Activated CD4-positive, alpha-beta T cell treated with anti-CD3 and anti-CD28 coated beads for 36 hours (primary cell): Measurements from ENCODE around the gene COMP. TPM values are rescaled to one million over a fixed set of nuclear protein-coding genes. Genes with fewer than 3 reads are reported as not detected.

ENCODE experiments used
- total RNA-seq, 2 experiments: library from RNA; stranded (reverse); gene quantifications; one replicate each; pipeline ENCODE4 v1.2.3, GENCODE V29; 2021

COMP gene
- total RNA-seq, 2 experiments from 2014 or later = not detected

Other genes starting within 250 kb of the COMP start
- 100 to 1,000 TPM; 208 to 211 TPM for gene FKBP8, start 247.7 kb downstream of the COMP start, total RNA-seq
- gene KXD1, start 233.4 kb downstream of the COMP start, total RNA-seq = 100 to 1,000 TPM; 121 to 170 TPM
- gene UBA52, start 219.4 kb downstream of the COMP start, total RNA-seq = 1,000 to 10,000 TPM; 1,703 to 2,296 TPM
- 10 to 100 TPM; 47.8 to 81.3 TPM for gene REX1BD, start 202.5 kb downstream of the COMP start, total RNA-seq
- gene CRLF1, start 184.5 kb downstream of the COMP start, total RNA-seq = not detected
- gene TMEM59L, start 178.4 kb downstream of the COMP start, total RNA-seq = under 1 TPM in 1 of 2 experiments, not detected in 1; 0.11 TPM
- 10 to 100 TPM in 1 of 2 experiments, 1 to 10 TPM in 1; 9.9 to 11.9 TPM for gene KLHL26, start 154.3 kb downstream of the COMP start, total RNA-seq
- gene CRTC1, start 107.6 kb downstream of the COMP start, total RNA-seq = 1 to 10 TPM; 5.3 to 9.7 TPM
- 10 to 100 TPM; 72.4 to 74.0 TPM for gene UPF1, start 40.7 kb upstream of the COMP start, total RNA-seq
- under 1 TPM; 0.11 to 0.16 TPM for gene CERS1, start 104.9 kb upstream of the COMP start, total RNA-seq
- 100 to 1,000 TPM; 158 to 182 TPM for gene COPE, start 128.1 kb upstream of the COMP start, total RNA-seq
- 10 to 100 TPM; 51.4 to 53.4 TPM for gene DDX49, start 128.4 kb upstream of the COMP start, total RNA-seq
- under 1 TPM; 0.46 to 0.62 TPM for gene HOMER3, start 149.9 kb upstream of the COMP start, total RNA-seq
- 100 to 1,000 TPM in 1 of 2 experiments, 10 to 100 TPM in 1; 89.8 to 104 TPM for gene SUGP2, start 242.2 kb upstream of the COMP start, total RNA-seq
- 10 to 100 TPM; 33.0 to 40.8 TPM for gene ARMC6, start 242.3 kb upstream of the COMP start, total RNA-seq